Measurements from ENCODE around the gene TPP1.

DNA sequence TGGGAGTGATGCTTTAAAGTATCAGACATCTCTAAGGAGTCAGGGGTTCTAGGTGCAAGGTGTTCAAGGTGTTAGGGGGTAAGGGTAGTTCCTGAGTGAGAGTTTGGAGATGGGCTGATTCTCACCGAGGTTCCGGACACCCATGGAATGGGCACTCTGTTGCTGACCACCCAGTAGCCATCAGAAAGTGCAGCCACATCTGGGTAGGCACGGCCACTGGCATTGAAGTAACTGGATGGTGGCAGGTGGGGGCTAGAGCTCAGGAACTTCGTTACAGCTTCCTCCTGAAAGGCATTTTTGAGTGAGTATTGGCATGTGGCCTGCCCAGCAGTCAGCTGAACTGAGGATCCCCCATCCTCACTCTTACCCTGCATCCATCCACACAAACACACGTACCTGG lies 4.2 kb downstream of the TPP1 start:
- TF ChIP-seq, protein P1, sequence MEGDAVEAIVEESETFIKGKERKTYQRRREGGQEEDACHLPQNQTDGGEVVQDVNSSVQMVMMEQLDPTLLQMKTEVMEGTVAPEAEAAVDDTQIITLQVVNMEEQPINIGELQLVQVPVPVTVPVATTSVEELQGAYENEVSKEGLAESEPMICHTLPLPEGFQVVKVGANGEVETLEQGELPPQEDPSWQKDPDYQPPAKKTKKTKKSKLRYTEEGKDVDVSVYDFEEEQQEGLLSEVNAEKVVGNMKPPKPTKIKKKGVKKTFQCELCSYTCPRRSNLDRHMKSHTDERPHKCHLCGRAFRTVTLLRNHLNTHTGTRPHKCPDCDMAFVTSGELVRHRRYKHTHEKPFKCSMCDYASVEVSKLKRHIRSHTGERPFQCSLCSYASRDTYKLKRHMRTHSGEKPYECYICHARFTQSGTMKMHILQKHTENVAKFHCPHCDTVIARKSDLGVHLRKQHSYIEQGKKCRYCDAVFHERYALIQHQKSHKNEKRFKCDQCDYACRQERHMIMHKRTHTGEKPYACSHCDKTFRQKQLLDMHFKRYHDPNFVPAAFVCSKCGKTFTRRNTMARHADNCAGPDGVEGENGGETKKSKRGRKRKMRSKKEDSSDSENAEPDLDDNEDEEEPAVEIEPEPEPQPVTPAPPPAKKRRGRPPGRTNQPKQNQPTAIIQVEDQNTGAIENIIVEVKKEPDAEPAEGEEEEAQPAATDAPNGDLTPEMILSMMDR (IDR thresholded peaks at IDR 0.05), result no peak
- no peak for TF ChIP-seq ZFX (IDR thresholded peaks at IDR 0.05; ENCODE audit: borderline replicate concordance)

All from 22Rv1 (cell line).